Hematopoietic multipotent progenitor cell (in vitro differentiated cells): ENCODE data around the gene FBXL12. TPM values are rescaled to one million over a fixed set of nuclear protein-coding genes. Genes with fewer than 3 reads are reported as not detected.
A peak's percentile ranks its signal among the peaks of the same experiment; 100 is the strongest.
"Not testable (repeated sequence)": the region's sequence is repeated elsewhere in the genome, so short reads cannot be mapped to it uniquely, and the experiment has no call there.

Experiments used
- DNase-seq, 3 donors: peaks; one replicate each; pipeline ENCODE4 v3.0.0-alpha.2; 2011 to 2015; ENCODE audit warnings: low read depth in 2 of 3, low spot score in 2 of 3
- small RNA-seq: library from RNA; depleted of rRNA; stranded (forward); fragments of <200 nt; gene quantifications from one replicate; pipeline ENCODE3, GENCODE V24; 2012
- total RNA-seq: library from RNA; depleted of rRNA; stranded (reverse); fragments of >200 nt; gene quantifications from one replicate; pipeline ENCODE4 v1.2.3, GENCODE V29; 2012

Gene FBXL12
- total RNA-seq, 1 donor, result 31.8 TPM

DNA sequence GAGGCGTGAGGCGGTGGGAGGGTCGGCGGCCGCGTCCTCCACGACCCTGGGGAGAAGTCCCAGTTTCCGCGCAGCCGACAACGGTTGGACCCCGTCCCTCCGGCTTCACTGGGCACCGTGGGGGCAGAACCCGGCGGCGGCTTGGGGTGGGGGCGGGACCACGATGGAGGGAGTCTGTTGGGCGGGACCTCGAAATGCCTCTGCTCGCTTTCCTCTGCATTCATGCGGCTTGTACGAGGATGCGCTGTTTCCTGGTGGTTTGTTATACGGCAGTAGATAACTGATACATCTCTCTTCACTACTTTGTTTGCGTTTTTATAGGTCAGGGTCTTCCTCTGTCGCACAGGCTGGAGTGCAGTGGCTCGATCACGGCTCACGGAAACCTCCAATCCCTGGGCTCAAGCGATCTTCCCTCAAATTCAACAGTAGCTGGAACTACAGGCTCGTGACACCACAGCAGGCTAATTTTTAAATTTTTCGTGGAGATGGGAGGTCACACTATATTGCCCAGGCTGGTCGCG lies 25.7 kb downstream of the FBXL12 start:
- DNase-seq, result no peak

GRCh38 chr19:9792206-9793070 lies 26.4 kb downstream of the FBXL12 start:
- peak; percentile 90 to 98 (median 97) for DNase-seq

DNA sequence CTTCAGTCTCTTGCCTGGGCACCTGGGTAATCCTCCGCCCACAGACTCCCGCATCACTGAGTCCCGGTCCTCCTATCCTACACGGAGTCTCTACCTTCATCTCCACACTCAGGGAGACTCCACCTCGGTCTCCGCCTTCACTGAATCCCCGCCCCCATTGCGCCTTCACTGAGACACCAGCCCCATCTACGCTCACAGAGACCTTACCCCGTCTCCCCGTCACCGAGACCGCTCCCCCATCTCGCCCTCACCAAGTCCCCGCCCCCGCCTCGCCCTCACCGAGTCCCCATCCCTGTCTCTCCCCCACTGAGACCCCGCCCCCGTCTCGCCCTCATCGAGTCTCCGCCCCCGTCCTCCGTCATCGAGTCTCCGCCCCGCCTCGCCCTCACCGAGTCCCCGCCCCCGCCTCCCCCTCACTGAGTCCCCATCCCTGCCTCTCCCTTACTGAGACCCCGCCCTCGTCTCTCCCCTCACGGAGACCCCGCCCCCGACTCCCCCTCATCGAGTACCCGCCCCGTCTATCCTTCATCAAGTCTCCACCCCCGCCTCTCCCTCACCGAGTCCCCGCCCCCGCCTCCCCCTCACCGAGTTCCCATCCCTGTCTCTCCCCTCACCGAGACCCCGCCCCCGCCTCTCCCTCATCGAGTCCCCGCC lies 27.2 kb downstream of the FBXL12 start:
- DNase-seq, result peak; percentile 85 to 98 (median 98)

- DNase-seq, result not testable (repeated sequence)
Observed at GRCh38 chr19:9791073-9791367, 27.9 kb downstream of the FBXL12 start.

DNA sequence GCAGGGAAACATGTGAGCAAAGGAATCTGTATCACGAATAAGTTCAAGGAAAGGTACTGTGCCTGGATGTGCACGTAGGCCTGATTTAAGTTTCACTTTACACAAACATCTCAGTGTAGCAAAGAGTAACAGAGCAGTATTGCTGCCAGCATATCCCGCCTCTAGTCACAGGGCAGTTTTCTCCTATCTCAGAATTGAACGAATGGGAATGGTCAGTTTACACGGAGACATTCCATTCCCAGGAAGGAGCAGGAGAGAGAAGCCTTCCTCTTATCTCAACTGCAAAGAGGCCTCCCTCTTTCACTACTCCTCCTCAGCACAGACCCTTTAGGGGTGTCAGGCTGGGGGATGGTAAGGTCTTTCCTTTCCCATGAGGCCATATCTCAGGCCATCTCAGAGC lies 29.3 kb downstream of the FBXL12 start:
- not testable (repeated sequence) for DNase-seq

DNA sequence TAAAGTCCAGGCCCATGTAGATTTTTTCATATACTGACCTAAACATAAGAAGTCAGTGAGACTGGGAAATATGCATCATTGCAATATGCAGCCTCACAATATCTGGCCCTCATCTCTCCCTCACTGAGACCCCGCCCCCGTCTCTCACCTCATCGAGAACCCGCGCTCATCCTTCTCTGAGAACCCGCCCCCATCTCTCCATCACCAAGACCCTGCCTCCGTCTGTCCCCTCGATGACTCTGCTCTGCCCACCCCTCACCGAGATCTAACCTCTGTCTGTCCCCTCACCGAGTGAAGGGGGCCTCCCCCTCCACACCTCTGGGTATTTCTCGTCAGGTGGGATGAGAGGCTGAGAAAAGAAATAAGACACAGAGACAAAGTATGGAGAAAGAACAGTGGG lies 29.8 kb downstream of the FBXL12 start:
- DNase-seq, result no peak

GRCh38 chr19:9788604-9789003 lies 30.3 kb downstream of the FBXL12 start:
- DNase-seq, result not testable (repeated sequence)

DNA sequence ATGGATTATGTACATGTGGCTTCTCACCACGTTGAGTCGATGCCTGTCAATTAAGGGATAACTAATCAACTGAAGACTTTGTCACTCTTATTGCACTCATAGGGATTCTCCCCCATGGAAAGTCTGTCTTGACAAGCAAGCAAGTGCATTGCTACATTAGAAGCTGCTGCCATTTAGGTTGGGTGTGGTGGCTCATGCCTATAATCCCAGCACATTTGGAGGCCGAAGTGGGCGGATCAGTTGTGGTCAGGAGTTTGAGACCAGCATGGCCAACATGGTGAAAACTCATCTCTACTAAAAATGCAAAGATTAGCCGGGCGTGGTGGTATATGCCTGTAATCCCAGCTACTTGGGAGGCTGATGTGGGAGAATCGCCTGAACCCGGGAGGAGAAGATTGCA lies 32.1 kb downstream of the FBXL12 start:
- DNase-seq, result no peak

GRCh38 chr19:9786342-9786741 lies 32.5 kb downstream of the FBXL12 start:
- no peak for DNase-seq

DNA sequence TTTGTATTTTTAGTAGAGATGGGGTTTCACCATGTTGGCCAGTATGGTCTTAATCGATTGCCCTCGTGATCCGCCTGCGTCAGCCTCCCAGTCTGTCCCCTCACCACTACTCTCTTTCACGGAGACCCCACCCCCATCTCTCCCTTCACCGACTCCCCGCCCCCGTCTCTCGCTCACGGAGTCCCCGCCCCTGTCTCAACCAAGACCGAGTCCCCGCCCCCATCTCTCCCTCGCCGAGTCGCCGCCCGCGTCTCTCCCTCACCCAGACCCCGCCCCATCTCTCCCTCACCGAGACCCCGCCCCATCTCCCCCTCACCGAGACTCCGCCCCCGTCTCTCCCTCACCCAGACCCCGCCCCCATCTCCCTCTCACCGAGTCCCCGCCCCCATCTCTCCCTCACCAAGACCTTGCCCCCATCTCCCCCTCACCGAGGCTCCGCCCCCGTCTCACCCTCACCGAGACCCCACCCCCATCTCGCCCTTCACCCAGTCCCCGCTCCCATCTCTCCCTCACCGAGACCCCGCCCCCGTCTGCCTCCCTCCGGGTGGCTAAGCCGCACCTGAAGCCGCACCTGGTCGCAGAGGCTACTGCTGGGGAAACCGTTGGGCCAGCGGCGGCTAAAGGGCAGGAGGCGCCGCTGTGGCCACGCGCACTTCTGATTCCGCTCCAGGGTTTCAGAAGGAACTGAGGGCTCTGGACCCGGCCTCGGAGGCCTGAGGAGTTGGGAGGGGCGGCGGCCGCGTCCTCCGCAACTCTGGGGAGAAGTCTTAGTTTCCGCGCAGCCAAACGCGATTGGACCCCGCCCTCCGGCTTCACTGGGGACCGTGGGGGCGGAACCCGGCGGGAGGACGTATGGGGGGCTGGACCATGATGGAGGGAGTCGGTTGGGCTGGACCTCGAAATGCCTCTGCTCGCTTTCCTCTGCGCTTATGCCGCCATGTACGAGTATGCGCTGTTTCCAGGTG lies 33.2 kb downstream of the FBXL12 start:
- peak; percentile 82 to 98 (median 98) for DNase-seq

GRCh38 chr19:9784163-9784496 lies 34.7 kb downstream of the FBXL12 start:
- DNase-seq, result not testable (repeated sequence)

DNA sequence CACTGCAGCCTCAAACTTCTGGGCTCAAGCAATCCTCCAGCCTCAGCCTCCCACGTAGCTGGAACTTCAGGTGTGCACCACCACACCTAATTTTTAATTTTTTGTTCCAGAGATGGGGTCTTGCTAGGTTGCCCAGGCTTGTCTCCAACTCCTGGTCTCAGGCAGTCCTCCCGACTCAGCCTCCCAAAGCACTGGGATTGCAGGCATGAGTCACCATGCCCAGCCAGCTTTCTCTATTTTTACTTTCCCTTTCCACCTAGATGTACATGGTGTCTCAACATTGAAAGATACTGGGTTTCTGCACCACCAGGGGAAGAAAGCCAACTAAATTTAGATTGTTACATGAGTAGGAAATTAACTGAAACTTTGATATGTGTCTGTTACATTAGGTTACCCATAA lies 36.5 kb downstream of the FBXL12 start:
- DNase-seq, result no peak

GRCh38 chr19:9768175-9769112 lies 50.4 kb downstream of the FBXL12 start, which contains the start of gene ZNF846:
Gene ZNF846, minus strand, starts transcription at chr19:9768738. Its CDS starts 3,788 bp downstream, at chr19:9764950.
- DNase-seq, result peak; percentile 82 to 98 (median 96)

Small RNA genes lying within 50 kb of the gene (small RNA-seq; reads per million reads assigned to genes)
- gene RF00156, result not detected

Other genes starting within 250 kb of the FBXL12 start
- gene ZNF121, start 234.6 kb downstream of the FBXL12 start, total RNA-seq, result 22.6 TPM
- gene ZNF561, start 197.8 kb downstream of the FBXL12 start, total RNA-seq, result 36.1 TPM
- gene ZNF562, start 144.0 kb downstream of the FBXL12 start, total RNA-seq, result 18.9 TPM
- gene ZNF846, start 50.3 kb downstream of the FBXL12 start, total RNA-seq, result 8.9 TPM
- gene UBL5, start 8.8 kb upstream of the FBXL12 start, total RNA-seq, result 97.8 TPM
- gene PIN1, start 16.2 kb upstream of the FBXL12 start, total RNA-seq, result 62.7 TPM
- gene OLFM2, start 117.4 kb upstream of the FBXL12 start, total RNA-seq, result under 0.01 TPM
- under 0.01 TPM for gene COL5A3, start 191.4 kb upstream of the FBXL12 start, total RNA-seq
- gene RDH8, start 194.4 kb upstream of the FBXL12 start, total RNA-seq, result not detected